IMR-90 (cell line): ENCODE measurements around the gene CAMTA1.

Experiments
- BHLHE40 ChIP-seq: fragments of 150-350 bp; IDR thresholded peaks from 2 replicates; pipeline ENCODE4 v1.6.1; 2016; ENCODE audit warnings: mild to moderate bottlenecking, low read depth, low read length
- CTCF ChIP-seq: conservative IDR thresholded peaks from 2 replicates; pipeline ENCODE4 v1.5.1; 2012; ENCODE audit warnings: mild to moderate bottlenecking, low read depth, low read length, improper control_type of control experiment
- MAFK ChIP-seq: IDR thresholded peaks from 2 replicates; pipeline ENCODE4 v1.6.1; 2012; ENCODE audit warnings: low read depth, low read length, improper control_type of control experiment
- MXI1 ChIP-seq: IDR thresholded peaks from 2 replicates; pipeline ENCODE4 v1.6.1; 2012; ENCODE audit warnings: low read depth, mild to moderate bottlenecking, low read length, moderate library complexity, borderline replicate concordance
- POLR2A ChIP-seq: IDR thresholded peaks from 2 replicates; pipeline ENCODE4 v1.6.1; 2012; ENCODE audit warnings: mild to moderate bottlenecking, low read depth, low read length
- RAD21 ChIP-seq: IDR thresholded peaks from 2 replicates; pipeline ENCODE4 v1.6.1; 2012; ENCODE audit warnings: low read length, improper control_type of control experiment
- RCOR1 ChIP-seq: IDR thresholded peaks from 2 replicates; pipeline ENCODE4 v1.6.1; 2012; ENCODE audit warnings: mild to moderate bottlenecking, low read length, improper control_type of control experiment; ENCODE audit not compliant: insufficient replicate concordance
- RFX5 ChIP-seq: IDR thresholded peaks from 2 replicates; pipeline ENCODE4 v1.8.0; 2012; ENCODE audit warnings: low read depth, mild to moderate bottlenecking, low read length, moderate library complexity
- SMC3 ChIP-seq: fragments of 150-350 bp; IDR thresholded peaks from 2 replicates; pipeline ENCODE4 v1.6.1; 2016; ENCODE audit warnings: low read depth, mild to moderate bottlenecking, antibody characterized with exemption, low read length, moderate library complexity

- TF ChIP-seq CTCF = no peak
- TF ChIP-seq RAD21 = no peak
- no peak for TF ChIP-seq BHLHE40
- TF ChIP-seq RFX5 = no peak
- TF ChIP-seq POLR2A = no peak
- no peak for TF ChIP-seq SMC3
- no peak for TF ChIP-seq MAFK
- TF ChIP-seq RCOR1 = no peak
- no peak for TF ChIP-seq MXI1
Measured at GRCh38 chr1:7579016-7579415, 793.8 kb downstream of the CAMTA1 start.
